Liver (tissue), 9 donors: ENCODE results near the gene SIGLEC12. TPM values are rescaled to one million over a fixed set of nuclear protein-coding genes. Genes with fewer than 3 reads are reported as not detected.

ENCODE experiments used
- DNase-seq: peaks from one replicate; pipeline ENCODE4 v3.0.0-alpha.2; 2017; ENCODE audit warnings: low spot score
- H3K27ac ChIP-seq, 2 donors: one replicate each; pipeline ENCODE4 v1.7.0; 2013; ENCODE audit warnings: inconsistent platforms in 2 of 2, low read length in 2 of 2, control low read depth in 1 of 2, low read depth in 1 of 2, mild to moderate bottlenecking in 1 of 2
- H3K27me3 ChIP-seq, 4 donors: one replicate each; pipeline versions ENCODE4 v1.6.1 to v1.7.0; 2013; ENCODE audit warnings: low read length in 3 of 4, inconsistent platforms in 1 of 4, mild to moderate bottlenecking in 1 of 4, moderate library complexity in 1 of 4; ENCODE audit not compliant: control insufficient read depth in 4 of 4, insufficient read depth in 4 of 4
- H3K36me3 ChIP-seq, 4 donors: one replicate each; pipeline versions ENCODE4 v1.6.1 to v1.7.0; 2013; ENCODE audit warnings: low read length in 3 of 4, mild to moderate bottlenecking in 3 of 4, low read depth in 1 of 4, moderate library complexity in 1 of 4; ENCODE audit not compliant: control insufficient read depth in 4 of 4, insufficient read depth in 3 of 4
- H3K4me1 ChIP-seq, 4 donors: one replicate each; pipeline versions ENCODE4 v1.6.1 to v1.7.0; 2013; ENCODE audit warnings: low read length in 3 of 4, mild to moderate bottlenecking in 3 of 4, moderate library complexity in 1 of 4; ENCODE audit not compliant: control insufficient read depth in 4 of 4, insufficient read depth in 4 of 4
- H3K4me3 ChIP-seq, 3 donors: one replicate each; pipeline versions ENCODE4 v1.6.1 to v1.7.0; 2013; ENCODE audit warnings: low read length in 3 of 3, control low read depth in 1 of 3, low read depth in 1 of 3, mild to moderate bottlenecking in 1 of 3
- H3K9ac ChIP-seq, 2 donors: one replicate each; pipeline ENCODE4 v1.7.0; 2013; ENCODE audit warnings: low read length in 2 of 2, mild to moderate bottlenecking in 2 of 2, moderate library complexity in 2 of 2, control low read depth in 1 of 2, low read depth in 1 of 2
- H3K9me3 ChIP-seq, 4 donors: one replicate each; pipeline versions ENCODE4 v1.6.1 to v1.7.0; 2013; ENCODE audit warnings: low read length in 3 of 4; ENCODE audit not compliant: control insufficient read depth in 4 of 4
- FOXA1 ChIP-seq: IDR thresholded peaks from 2 replicates; pipeline ENCODE4 v1.6.1; 2016; ENCODE audit warnings: antibody characterized with exemption
- HNF4G ChIP-seq: IDR thresholded peaks from 2 replicates; pipeline ENCODE4 v1.6.1; 2016; ENCODE audit warnings: antibody characterized with exemption
- RAD21 ChIP-seq, 2 donors: IDR thresholded peaks; 2 replicates each; pipeline ENCODE4 v1.6.1; 2016; ENCODE audit warnings: antibody characterized with exemption in 2 of 2, mild to moderate bottlenecking in 2 of 2
- REST ChIP-seq: IDR thresholded peaks from 2 replicates; pipeline ENCODE4 v1.6.1; 2016; ENCODE audit warnings: antibody characterized with exemption, mild to moderate bottlenecking
- RXRA ChIP-seq, 2 donors: IDR thresholded peaks; 2 replicates each; pipeline ENCODE4 v1.6.1; 2017 to 2018; ENCODE audit warnings: antibody characterized with exemption in 2 of 2, mild to moderate bottlenecking in 1 of 2
- YY1 ChIP-seq: IDR thresholded peaks from 2 replicates; pipeline ENCODE4 v1.6.1; 2016; ENCODE audit warnings: antibody characterized with exemption, mild to moderate bottlenecking
- WGBS: extraction: QIAGEN DNeasy Blood & Tissue Kit; methylation state at CpG from one replicate; pipeline ENCODE4 v1.1.7; 2013; 5-methylcytosine and 5-hydroxymethylcytosine counted together
- polyA plus RNA-seq, 2 donors: library from polyadenylated mRNA; stranded (reverse) in 1 of 2; unstranded in 1 of 2; fragments of 200-250 nt in 1 of 2; fragments of >200 nt in 1 of 2; fragmentation: Nextera tagmentation in 1 of 2; extraction: Ambion mirVana in 1 of 2; gene quantifications; one replicate each; pipeline versions ENCODE4 v1.2.1 to v1.2.3, GENCODE V29; 2013 to 2015
- total RNA-seq, 2 donors: library from RNA; depleted of rRNA; stranded (reverse); fragments of >200 nt; gene quantifications; one replicate each; pipeline ENCODE4 v1.2.3, GENCODE V29; 2014
- TF ChIP-seq, protein P1 (sequence below): fragments of 150-350 bp; IDR thresholded peaks from 2 replicates; pipeline ENCODE4 v1.5.1; 2017; ENCODE audit warnings: improper control_type of control experiment, low read depth, low read length; ENCODE audit not compliant: missing input control
- donor health status: healthy.
- donor health status: healthy.
- donor health status: healthy.
- donor health status: healthy.
- donor health status: healthy.

Gene SIGLEC12
- total and polyA plus RNA-seq, 4 donors: 0.05 to 5.0 (median 0.52) TPM

- TF ChIP-seq, protein P1, sequence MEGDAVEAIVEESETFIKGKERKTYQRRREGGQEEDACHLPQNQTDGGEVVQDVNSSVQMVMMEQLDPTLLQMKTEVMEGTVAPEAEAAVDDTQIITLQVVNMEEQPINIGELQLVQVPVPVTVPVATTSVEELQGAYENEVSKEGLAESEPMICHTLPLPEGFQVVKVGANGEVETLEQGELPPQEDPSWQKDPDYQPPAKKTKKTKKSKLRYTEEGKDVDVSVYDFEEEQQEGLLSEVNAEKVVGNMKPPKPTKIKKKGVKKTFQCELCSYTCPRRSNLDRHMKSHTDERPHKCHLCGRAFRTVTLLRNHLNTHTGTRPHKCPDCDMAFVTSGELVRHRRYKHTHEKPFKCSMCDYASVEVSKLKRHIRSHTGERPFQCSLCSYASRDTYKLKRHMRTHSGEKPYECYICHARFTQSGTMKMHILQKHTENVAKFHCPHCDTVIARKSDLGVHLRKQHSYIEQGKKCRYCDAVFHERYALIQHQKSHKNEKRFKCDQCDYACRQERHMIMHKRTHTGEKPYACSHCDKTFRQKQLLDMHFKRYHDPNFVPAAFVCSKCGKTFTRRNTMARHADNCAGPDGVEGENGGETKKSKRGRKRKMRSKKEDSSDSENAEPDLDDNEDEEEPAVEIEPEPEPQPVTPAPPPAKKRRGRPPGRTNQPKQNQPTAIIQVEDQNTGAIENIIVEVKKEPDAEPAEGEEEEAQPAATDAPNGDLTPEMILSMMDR: no peak
- no peak for TF ChIP-seq YY1
- no peak for TF ChIP-seq HNF4G
These were observed 10.0 kb downstream of the SIGLEC12 start (continued) for GRCh38 chr19:51491586-51491985.

DNA sequence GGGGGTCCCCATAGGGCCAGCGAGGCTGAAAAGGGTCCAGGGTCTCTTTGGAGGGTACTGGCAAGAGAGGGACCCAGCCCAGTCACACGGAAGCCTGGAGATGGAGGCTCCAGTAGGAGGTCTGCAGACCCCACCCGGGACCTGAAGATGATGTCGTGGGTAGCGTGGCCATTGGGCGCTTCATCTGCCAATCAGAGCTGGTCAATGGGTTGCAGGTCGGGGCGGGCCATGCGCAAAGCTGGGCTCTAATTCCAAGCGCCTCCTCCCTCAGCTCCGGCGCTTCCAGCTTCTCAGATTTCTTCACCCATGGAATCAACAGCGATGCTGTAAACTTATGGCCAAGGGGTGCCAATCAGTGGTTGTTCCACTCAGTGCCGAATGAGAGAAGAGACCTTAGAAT, 10.9 kb downstream of the SIGLEC12 start:
- Histone ChIP-seq H3K27ac (no peak overlapping the region), H3K9ac (no peak overlapping the region), H3K27me3 (peaks cover 0 to 7% (median 2%) of the 10 kb centered on the region in 4 donors), H3K9me3 (no peaks in the 10 kb centered on the region), H3K36me3 (no peaks in the 10 kb centered on the region), H3K4me3 (no peak overlapping the region), H3K4me1 (no peaks in the 10 kb centered on the region)
- TF ChIP-seq YY1: no peak
- DNase-seq: no peak
- WGBS: 50% methylated on average over 14 of the region's 14 CpGs

DNA sequence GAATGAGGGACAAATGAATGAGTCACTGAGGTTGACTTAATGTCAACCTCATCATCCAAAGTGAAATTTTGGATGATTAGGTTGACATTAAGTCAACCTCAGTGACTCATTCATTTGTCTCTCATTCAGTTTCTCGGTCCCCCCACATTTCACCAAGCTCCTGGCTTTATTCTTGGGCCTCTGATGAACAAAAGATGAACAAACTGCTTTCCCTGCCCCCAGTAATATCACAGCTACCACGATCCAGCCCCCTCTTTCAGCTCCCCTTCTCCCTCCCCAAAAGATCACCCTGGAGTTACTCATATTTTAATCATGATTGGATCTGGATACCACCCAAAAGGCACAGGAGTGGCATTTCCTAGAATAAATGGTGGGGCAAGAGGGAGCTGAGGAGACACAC, 12.5 kb downstream of the SIGLEC12 start:
- WGBS: 32% methylated on average over 2 of the region's 2 CpGs

More for the DNA sequence above, 12.5 kb downstream of the SIGLEC12 start:
- Histone ChIP-seq H3K36me3 (no peaks in the 10 kb centered on the region), H3K27me3 (peaks cover 2 to 7% (median 2%) of the 10 kb centered on the region in 4 donors), H3K4me1 (no peaks in the 10 kb centered on the region), H3K4me3 (no peak overlapping the region), H3K9ac (no peak overlapping the region), H3K9me3 (no peaks in the 10 kb centered on the region), H3K27ac (no peak overlapping the region)
- no peak for DNase-seq
- TF ChIP-seq FOXA1: no peak
- TF ChIP-seq RXRA (IDR thresholded peaks at IDR 0.05): no peak
- no peak for TF ChIP-seq REST
- TF ChIP-seq, protein P1: no peak
- TF ChIP-seq RAD21 (IDR thresholded peaks at IDR 0.05): no peak
